Epithelial cell of esophagus (primary cell): ENCODE results near the gene SEMA3A.

Source experiments
- DNase-seq: peaks from one replicate; pipeline ENCODE4 v3.0.0; 2010; ENCODE audit warnings: low read depth
- H3K4me3 ChIP-seq: 2 replicates; pipeline ENCODE4 v1.5.1; 2011; ENCODE audit warnings: mild to moderate bottlenecking, low read length, control low read depth
- CTCF ChIP-seq: IDR thresholded peaks from 2 replicates; pipeline ENCODE4 v1.5.1; 2011; ENCODE audit warnings: low read depth, mild to moderate bottlenecking, low read length, control low read depth, inconsistent platforms; ENCODE audit not compliant: insufficient read depth; ENCODE audit errors: missing control alignments

Gene SEMA3A

GRCh38 chr7:83937930-83938329, 256.7 kb downstream of the SEMA3A start:
- DNase-seq = no peak
- no peak for TF ChIP-seq CTCF
- no peak overlapping the region for H3K4me3 ChIP-seq

GRCh38 chr7:83936056-83936708, 258.4 kb downstream of the SEMA3A start:
- no peak overlapping the region for H3K4me3 ChIP-seq
- peak; percentile 80 for DNase-seq
- TF ChIP-seq CTCF = peak; percentile 99

GRCh38 chr7:83934118-83934734, 260.4 kb downstream of the SEMA3A start:
- H3K4me3 ChIP-seq = no peak overlapping the region
- peak; percentile 20 for TF ChIP-seq CTCF
- DNase-seq = no peak

GRCh38 chr7:83931968-83932367, 262.6 kb downstream of the SEMA3A start:
- DNase-seq = no peak
- H3K4me3 ChIP-seq = no peak overlapping the region
- no peak for TF ChIP-seq CTCF

GRCh38 chr7:83930262-83930661, 264.3 kb downstream of the SEMA3A start:
- DNase-seq = no peak
- H3K4me3 ChIP-seq = no peak overlapping the region
- TF ChIP-seq CTCF = no peak

- peak; percentile 65 for DNase-seq
- TF ChIP-seq CTCF = no peak
- H3K4me3 ChIP-seq = no peak overlapping the region
Measured at GRCh38 chr7:83925860-83926259, 268.7 kb downstream of the SEMA3A start.
